ENCODE measurements around the gene B3GNT8.

DNA sequence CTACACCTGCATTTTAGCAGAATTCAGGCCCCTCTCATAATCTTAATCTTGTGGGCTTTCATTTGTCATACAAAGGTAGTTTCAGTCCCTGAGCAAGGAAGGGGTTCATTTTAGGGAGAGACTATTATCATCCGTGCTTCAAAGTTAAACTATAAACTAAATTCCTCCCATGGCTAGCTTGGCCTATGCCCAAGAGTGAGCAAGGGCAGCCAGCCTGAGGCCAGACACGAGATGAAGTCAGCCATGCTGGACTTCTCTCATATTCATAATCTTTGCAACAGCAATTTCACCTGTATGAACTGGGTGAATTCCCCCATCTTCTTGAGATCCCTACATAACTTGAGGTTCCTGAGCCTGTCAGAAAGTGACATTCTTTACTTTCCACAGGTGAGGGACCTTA lies 28.8 kb upstream of the B3GNT8 start:
- TF ChIP-seq, protein P1, sequence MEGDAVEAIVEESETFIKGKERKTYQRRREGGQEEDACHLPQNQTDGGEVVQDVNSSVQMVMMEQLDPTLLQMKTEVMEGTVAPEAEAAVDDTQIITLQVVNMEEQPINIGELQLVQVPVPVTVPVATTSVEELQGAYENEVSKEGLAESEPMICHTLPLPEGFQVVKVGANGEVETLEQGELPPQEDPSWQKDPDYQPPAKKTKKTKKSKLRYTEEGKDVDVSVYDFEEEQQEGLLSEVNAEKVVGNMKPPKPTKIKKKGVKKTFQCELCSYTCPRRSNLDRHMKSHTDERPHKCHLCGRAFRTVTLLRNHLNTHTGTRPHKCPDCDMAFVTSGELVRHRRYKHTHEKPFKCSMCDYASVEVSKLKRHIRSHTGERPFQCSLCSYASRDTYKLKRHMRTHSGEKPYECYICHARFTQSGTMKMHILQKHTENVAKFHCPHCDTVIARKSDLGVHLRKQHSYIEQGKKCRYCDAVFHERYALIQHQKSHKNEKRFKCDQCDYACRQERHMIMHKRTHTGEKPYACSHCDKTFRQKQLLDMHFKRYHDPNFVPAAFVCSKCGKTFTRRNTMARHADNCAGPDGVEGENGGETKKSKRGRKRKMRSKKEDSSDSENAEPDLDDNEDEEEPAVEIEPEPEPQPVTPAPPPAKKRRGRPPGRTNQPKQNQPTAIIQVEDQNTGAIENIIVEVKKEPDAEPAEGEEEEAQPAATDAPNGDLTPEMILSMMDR (IDR thresholded peaks at IDR 0.05; ENCODE audit: poor library complexity): no peak
- TF ChIP-seq EZH2phosphoT487 (IDR thresholded peaks at IDR 0.05; ENCODE audit: low read depth, severe bottlenecking, unreplicated experiment): no peak
- no peak for TF ChIP-seq EZH2 (IDR thresholded peaks at IDR 0.05; ENCODE audit: borderline replicate concordance)

All from hepatocyte (in vitro differentiated cells).